22Rv1 (cell line): ENCODE results near the gene RABIF.

Experiments used
- H3K27ac ChIP-seq: fragments of 450-650 bp; 2 replicates; pipeline ENCODE4 v1.5.1; 2017
- CTCF ChIP-seq: fragments of 450-650 bp; IDR thresholded peaks from 2 replicates; pipeline ENCODE4 v1.5.1; 2017; ENCODE audit warnings: mild to moderate bottlenecking
- ZFX ChIP-seq: fragments of 450-650 bp; IDR thresholded peaks from 2 replicates; pipeline ENCODE4 v1.6.1; 2017; ENCODE audit warnings: antibody characterized with exemption, borderline replicate concordance

The RABIF gene

GRCh38 chr1:202857136-202857610, 31.8 kb downstream of the RABIF start:
- no peak for TF ChIP-seq ZFX
- TF ChIP-seq CTCF = no peak
- H3K27ac ChIP-seq = no peak overlapping the region

- H3K27ac ChIP-seq = no peak overlapping the region
- TF ChIP-seq ZFX (no peak), CTCF (no peak)
Observed at GRCh38 chr1:202856014-202856413, 32.9 kb downstream of the RABIF start.

GRCh38 chr1:202854787-202855186, 34.2 kb downstream of the RABIF start:
- TF ChIP-seq ZFX (no peak), CTCF (no peak)

GRCh38 chr1:202852163-202852904, 36.6 kb downstream of the RABIF start:
- peak; percentile 85 for TF ChIP-seq CTCF
- no peak for TF ChIP-seq ZFX

More at GRCh38 chr1:202854787-202855186, 34.2 kb downstream of the RABIF start:
- H3K27ac ChIP-seq = no peak overlapping the region

GRCh38 chr1:202850593-202851362, 38.2 kb downstream of the RABIF start:
- H3K27ac ChIP-seq = no peak overlapping the region
- TF ChIP-seq CTCF = no peak
- TF ChIP-seq ZFX = no peak

More at GRCh38 chr1:202852163-202852904, 36.6 kb downstream of the RABIF start:
- H3K27ac ChIP-seq = no peak overlapping the region

- TF ChIP-seq ZFX (no peak), CTCF (no peak)
- no peak overlapping the region for H3K27ac ChIP-seq
Observed at GRCh38 chr1:202848191-202848542, 40.8 kb downstream of the RABIF start.

- TF ChIP-seq ZFX (no peak), CTCF (no peak)
- H3K27ac ChIP-seq = no peak overlapping the region
Observed at GRCh38 chr1:202844935-202845334, 44.0 kb downstream of the RABIF start.
